ENCODE data around the gene AKIRIN2. TPM values are rescaled to one million over a fixed set of nuclear protein-coding genes. Genes with fewer than 3 reads are reported as not detected.

The AKIRIN2 gene
- total and polyA plus RNA-seq, 9 donors, result 24.3 to 53.6 (median 43.3) TPM

GRCh38 chr6:87736809-87737540 lies 34.9 kb upstream of the AKIRIN2 start:
- no peaks in the 10 kb centered on the region for H3K27me3 ChIP-seq
- DNase-seq, result no peak
- WGBS, 3 donors, result 82 to 90% (median 87%) methylated on average over 3 to 5 of the region's 5 CpGs

GRCh38 chr6:87731818-87732661 lies 30.0 kb upstream of the AKIRIN2 start:
- Histone ChIP-seq H3K36me3 (no peaks in the 10 kb centered on the region), H3K9me3 (no peaks in the 10 kb centered on the region), H3K4me3 (no peak overlapping the region), H3K27me3 (no peaks in the 10 kb centered on the region), H3K4me1 (ENCODE audit: insufficient read depth) (peaks cover 5% of the 10 kb centered on the region), H3K27ac (peak overlapping the region in 1 of 2 donors; percentile 39)
- TF ChIP-seq CTCF (IDR thresholded peaks at IDR 0.05) (no peak), POLR2A (IDR thresholded peaks at IDR 0.05) (no peak), EP300 (IDR thresholded peaks at IDR 0.05) (no peak)
- WGBS, 3 donors, result 1 to 5% (median 2%) methylated on average over 4 of the region's 4 CpGs
- peak; percentile 82 to 93 (median 87) for DNase-seq
- intact Hi-C loops (cut with DNase I), result no loop called here

More at GRCh38 chr6:87736809-87737540, 34.9 kb upstream of the AKIRIN2 start:
- TF ChIP-seq POLR2A (IDR thresholded peaks at IDR 0.05) (no peak), EP300 (IDR thresholded peaks at IDR 0.05) (no peak), CTCF (IDR thresholded peaks at IDR 0.05) (no peak)
- intact Hi-C loops (cut with DNase I), result no loop called here
- no peak overlapping the region for H3K4me3 ChIP-seq
- H3K4me1 ChIP-seq (ENCODE audit: insufficient read depth), result peaks cover 3% of the 10 kb centered on the region
- no peaks in the 10 kb centered on the region for H3K36me3 ChIP-seq
- no peaks in the 10 kb centered on the region for H3K9me3 ChIP-seq
- no peak overlapping the region for H3K27ac ChIP-seq

GRCh38 chr6:87731080-87731479 lies 29.0 kb upstream of the AKIRIN2 start:
- no peak for TF ChIP-seq CTCF (IDR thresholded peaks at IDR 0.05)
- no peak for TF ChIP-seq EP300 (IDR thresholded peaks at IDR 0.05)
- TF ChIP-seq POLR2A (IDR thresholded peaks at IDR 0.05), result no peak
- H3K27ac ChIP-seq, result no peak overlapping the region
- DNase-seq, result no peak

GRCh38 chr6:87729965-87730719 lies 28.1 kb upstream of the AKIRIN2 start:
- TF ChIP-seq CTCF (IDR thresholded peaks at IDR 0.05) (no peak), EP300 (IDR thresholded peaks at IDR 0.05) (no peak), POLR2A (IDR thresholded peaks at IDR 0.05) (no peak)
- DNase-seq, result peak in 3 of 5 donors; percentile 18 to 43 (median 34)

More at GRCh38 chr6:87731080-87731479, 29.0 kb upstream of the AKIRIN2 start:
- Histone ChIP-seq H3K4me3 (no peak overlapping the region), H3K9me3 (no peaks in the 10 kb centered on the region), H3K36me3 (no peaks in the 10 kb centered on the region), H3K27me3 (no peaks in the 10 kb centered on the region), H3K4me1 (ENCODE audit: insufficient read depth) (peaks cover 5% of the 10 kb centered on the region)
- intact Hi-C loops (cut with DNase I), result no loop called here

More at GRCh38 chr6:87729965-87730719, 28.1 kb upstream of the AKIRIN2 start:
- intact Hi-C loops (cut with DNase I), result no loop called here
- Histone ChIP-seq H3K9me3 (no peaks in the 10 kb centered on the region), H3K36me3 (no peaks in the 10 kb centered on the region), H3K27ac (no peak overlapping the region), H3K27me3 (no peaks in the 10 kb centered on the region), H3K4me3 (no peak overlapping the region), H3K4me1 (ENCODE audit: insufficient read depth) (peaks cover 5% of the 10 kb centered on the region)
- 53 to 59% (median 53%) methylated on average over 6 of the region's 6 CpGs for WGBS, 3 donors
